ENCODE measurements around the gene SEPTIN5. TPM values are rescaled to one million over a fixed set of nuclear protein-coding genes. Genes with fewer than 3 reads are reported as not detected.

The SEPTIN5 gene
- polyA plus RNA-seq, 1 experiment, result 38.8 TPM

DNA sequence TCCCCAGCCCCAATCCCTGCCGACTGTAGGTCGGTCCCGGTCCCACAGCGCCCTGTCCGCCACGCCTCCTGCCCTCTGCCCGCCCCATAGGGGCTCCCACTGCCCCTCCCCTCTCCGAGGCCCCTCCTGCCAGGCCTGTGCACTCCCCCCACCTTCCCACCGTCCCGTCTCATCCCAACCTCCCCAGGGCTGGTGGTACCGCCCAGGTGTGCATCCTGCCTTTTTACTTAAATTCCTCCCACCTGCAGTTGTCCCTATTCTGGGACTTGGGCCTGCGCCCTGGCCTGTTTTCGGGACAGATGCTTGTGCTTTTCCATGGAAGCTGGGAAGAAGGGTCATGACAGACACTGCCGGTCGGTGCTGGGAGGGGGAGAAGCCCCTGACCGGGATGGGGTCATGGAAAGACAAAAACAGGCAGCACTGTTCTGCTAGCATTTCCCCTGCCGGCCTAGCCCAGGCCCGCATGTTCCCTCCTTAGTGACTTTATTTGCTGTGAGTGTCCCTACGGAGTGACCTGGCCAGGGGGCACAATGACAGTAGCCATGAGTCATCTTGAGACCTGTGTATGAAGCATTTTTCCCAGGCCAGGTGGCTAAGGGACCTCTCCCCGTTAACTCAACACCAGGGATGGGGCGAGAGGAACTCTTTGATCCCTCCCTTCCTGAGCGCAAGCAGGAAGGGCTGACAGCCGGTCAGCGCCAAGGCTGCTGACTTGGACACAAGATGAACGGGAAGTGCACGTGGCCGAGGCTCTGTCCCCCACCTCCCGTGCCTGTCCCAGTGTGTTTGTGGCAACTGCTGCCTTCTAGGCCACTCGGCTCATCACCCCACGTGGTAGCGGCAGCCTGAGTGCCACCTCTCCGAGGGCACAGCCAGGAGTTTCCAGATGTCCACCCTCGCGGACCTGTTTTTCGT, 53.4 kb downstream of the SEPTIN5 start:
- no peaks in the 10 kb centered on the region for H3K36me3 ChIP-seq (ENCODE audit: control insufficient read depth, insufficient read depth, low read length)
- no peak for DNase-seq (ENCODE audit: low read depth)
- no peak overlapping the region for H3K4me3 ChIP-seq (ENCODE audit: low read depth, low read length)
- ChIA-PET POLR2A (no interaction called here), CTCF (no interaction called here)
- H3K27me3 ChIP-seq (ENCODE audit: control insufficient read depth, insufficient read depth, low read length), result peaks cover 22% of the 10 kb centered on the region
- TF ChIP-seq CTCF (IDR thresholded peaks at IDR 0.05; ENCODE audit: insufficient read depth, low read depth, low read length), result no peak

- no peaks in the 10 kb centered on the region for H3K36me3 ChIP-seq (ENCODE audit: control insufficient read depth, insufficient read depth, low read length)
- DNase-seq (ENCODE audit: low read depth), result no peak
- CTCF ChIA-PET, result interaction anchor here (0.9 to 4.1 kb wide), 3 partner anchors 12 to 133 kb away, joined by 4 to 12 read pairs (median 4); no protein-coding TSS in a partner anchor
- POLR2A ChIA-PET, result no interaction called here
- H3K27me3 ChIP-seq (ENCODE audit: control insufficient read depth, insufficient read depth, low read length), result peaks cover 25% of the 10 kb centered on the region
- no peak overlapping the region for H3K4me3 ChIP-seq (ENCODE audit: low read depth, low read length)
- no peak for TF ChIP-seq CTCF (IDR thresholded peaks at IDR 0.05; ENCODE audit: insufficient read depth, low read depth, low read length)
Measured at GRCh38 chr22:19769393-19769715, 55.1 kb downstream of the SEPTIN5 start.

GRCh38 chr22:19770349-19771220, 56.3 kb downstream of the SEPTIN5 start:
- POLR2A ChIA-PET, result no interaction called here
- no peaks in the 10 kb centered on the region for H3K36me3 ChIP-seq (ENCODE audit: control insufficient read depth, insufficient read depth, low read length)
- CTCF ChIA-PET, result interaction anchor here (0.6 to 4.1 kb wide), 5 partner anchors 11 to 185 kb away, joined by 3 to 12 read pairs (median 3); no protein-coding TSS in a partner anchor
- H3K4me3 ChIP-seq (ENCODE audit: low read depth, low read length), result no peak overlapping the region
- TF ChIP-seq CTCF (IDR thresholded peaks at IDR 0.05; ENCODE audit: insufficient read depth, low read depth, low read length), result no peak
- peaks cover 23% of the 10 kb centered on the region for H3K27me3 ChIP-seq (ENCODE audit: control insufficient read depth, insufficient read depth, low read length)
- no peak for DNase-seq (ENCODE audit: low read depth)

DNA sequence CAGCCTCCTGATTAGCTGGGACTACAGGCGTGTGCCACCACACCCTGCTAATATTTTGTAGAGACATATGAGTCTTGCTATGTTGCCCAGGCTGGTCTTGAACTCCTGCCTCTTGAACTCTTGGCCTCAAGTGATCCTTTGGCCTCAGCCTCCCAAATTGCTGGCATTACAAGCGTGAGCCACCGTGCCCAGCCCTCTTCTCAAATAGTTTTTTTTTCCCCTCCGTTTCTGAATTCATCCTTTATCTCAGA, 58.0 kb downstream of the SEPTIN5 start:
- POLR2A ChIA-PET, result no interaction called here
- peaks cover 23% of the 10 kb centered on the region for H3K27me3 ChIP-seq (ENCODE audit: control insufficient read depth, insufficient read depth, low read length)
- CTCF ChIA-PET, result interaction anchor here (4.1 kb wide), 1 partner anchor 42 kb away, joined by 12 read pairs; no protein-coding TSS in a partner anchor
- H3K4me3 ChIP-seq (ENCODE audit: low read depth, low read length), result no peak overlapping the region
- H3K36me3 ChIP-seq (ENCODE audit: control insufficient read depth, insufficient read depth, low read length), result no peaks in the 10 kb centered on the region
- no peak for DNase-seq (ENCODE audit: low read depth)
- no peak for TF ChIP-seq CTCF (IDR thresholded peaks at IDR 0.05; ENCODE audit: insufficient read depth, low read depth, low read length)

Other genes starting within 250 kb of the SEPTIN5 start
- gene UFD1, start 235.3 kb upstream of the SEPTIN5 start, polyA plus RNA-seq (2011; rRNA removed), result 129 and 135 TPM in 2 replicates
- gene CDC45, start 234.6 kb upstream of the SEPTIN5 start, polyA plus RNA-seq (2011; rRNA removed), result 12.9 and 13.8 TPM in 2 replicates
- 0.05 TPM in 1 of 2 replicates, not detected in the other for gene CLDN5, start 190.1 kb upstream of the SEPTIN5 start, polyA plus RNA-seq (2011; rRNA removed)
- gene GP1BB, start 9.0 kb downstream of the SEPTIN5 start, polyA plus RNA-seq (2011; rRNA removed), result 1.3 and 4.2 TPM in 2 replicates
- gene TBX1, start 46.3 kb downstream of the SEPTIN5 start, polyA plus RNA-seq (2011; rRNA removed), result not detected in 2 replicates
- 1.3 and 3.6 TPM in 2 replicates for gene GNB1L, start 140.4 kb downstream of the SEPTIN5 start, polyA plus RNA-seq (2011; rRNA removed)
- gene RTL10, start 140.4 kb downstream of the SEPTIN5 start, polyA plus RNA-seq (2011; rRNA removed), result 11.7 and 18.9 TPM in 2 replicates
- 146 and 332 TPM in 2 replicates for gene COMT, start 227.3 kb downstream of the SEPTIN5 start, polyA plus RNA-seq (2011; rRNA removed)
- gene TXNRD2, start 227.3 kb downstream of the SEPTIN5 start, polyA plus RNA-seq (2011; rRNA removed), result 16.0 and 28.5 TPM in 2 replicates

All from BJ (cell line).